Activated T-helper 1 cell treated with anti-CD3 and anti-CD28 coated beads, Interleukin-12 subunit alpha, Interleukin-12 subunit beta, Interleukin-2, Interleukin-4 antibody, amounts not matched to agents 30 ng/mL and 10 ng/mL and 1 ng/mL, durations not matched to agents 14 hours and 24 hours and 36 hours (primary cell): Measurements from ENCODE around the gene MAPKAP1. TPM values are rescaled to one million over a fixed set of nuclear protein-coding genes. Genes with fewer than 3 reads are reported as not detected.

Experiments used
- DNase-seq: peaks from one replicate; pipeline ENCODE4 v3.0.0; 2021; ENCODE audit warnings: low spot score
- H3K27ac Mint-ChIP-seq: one replicate; pipeline ENCODE4 v1.8.0; 2021; ENCODE audit warnings: mild to moderate bottlenecking, mixed read lengths
- H3K27me3 Mint-ChIP-seq: one replicate; pipeline ENCODE4 v1.8.0; 2022; ENCODE audit warnings: mild to moderate bottlenecking, moderate library complexity, mixed read lengths; ENCODE audit not compliant: insufficient read depth
- H3K36me3 Mint-ChIP-seq: one replicate; pipeline ENCODE4 v1.8.0; 2021; ENCODE audit warnings: low read depth, mixed read lengths
- H3K4me1 Mint-ChIP-seq: one replicate; pipeline ENCODE4 v1.8.0; 2021; ENCODE audit warnings: low read depth, mixed read lengths
- H3K4me3 Mint-ChIP-seq: one replicate; pipeline ENCODE4 v1.8.0; 2021; ENCODE audit warnings: mild to moderate bottlenecking, moderate library complexity, mixed read lengths
- H3K9me3 Mint-ChIP-seq: one replicate; pipeline ENCODE4 v1.8.0; 2021; ENCODE audit warnings: mixed read lengths
- intact Hi-C: fragments of 100-400 bp; cut with micrococcal nuclease; formaldehyde crosslinking; loops from one replicate; pipeline ENCODE4 v1.15.1; 2024
- total RNA-seq: library from RNA; stranded (reverse); gene quantifications from 2 replicates; pipeline ENCODE4 v1.2.3, GENCODE V29; 2022

MAPKAP1 gene
- total RNA-seq, 1 donor from 2014 or later, result 108 TPM

- Mint-ChIP-seq H3K9me3 (no peaks in the 10 kb centered on the region), H3K4me3 (no peak overlapping the region), H3K27ac (no peak overlapping the region), H3K27me3 (peaks cover 2% of the 10 kb centered on the region), H3K4me1 (no peaks in the 10 kb centered on the region), H3K36me3 (no peaks in the 10 kb centered on the region)
- intact Hi-C loops, result no loop called here
- DNase-seq, result no peak
Measured at GRCh38 chr9:125387861-125388524, 319.0 kb downstream of the MAPKAP1 start.

Other genes with a start within 250 kb of the MAPKAP1 start
- gene PBX3, start 40.2 kb upstream of the MAPKAP1 start, total RNA-seq, result 24.2 and 30.1 TPM in 2 replicates